ENCODE measurements around the gene BICRAL.
"Not testable (repeated sequence)": the region's sequence is repeated elsewhere in the genome, so short reads cannot be mapped to it uniquely, and the experiment has no call there.

The BICRAL gene

DNA sequence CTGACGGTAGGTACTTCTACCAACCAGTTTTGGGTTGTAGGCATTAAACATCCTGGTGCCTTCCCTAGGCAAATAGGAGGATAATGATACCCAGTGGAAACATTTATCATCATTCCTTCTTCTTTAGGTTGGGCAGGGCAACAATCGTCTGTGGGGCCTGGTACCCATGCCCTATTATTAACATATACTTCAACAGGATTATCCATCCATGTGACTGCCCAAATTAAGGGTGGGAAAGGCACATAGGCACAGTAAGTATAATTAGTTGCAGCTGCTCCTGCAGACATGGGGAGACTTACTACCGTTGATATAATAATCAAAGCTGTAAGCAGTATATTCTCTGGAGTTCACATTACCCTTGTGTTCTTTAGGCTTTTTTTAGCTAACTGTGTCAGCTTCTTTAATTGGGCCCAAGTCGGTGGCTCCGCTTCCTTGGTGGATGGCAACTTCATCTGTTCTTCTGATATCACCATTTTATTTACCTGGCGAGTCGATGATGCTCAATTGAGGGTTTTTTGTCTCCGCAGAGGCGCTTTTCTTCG, 114.4 kb downstream of the BICRAL start:
- H3K9ac ChIP-seq (ENCODE audit: insufficient read length), result no peak overlapping the region
- no peaks in the 10 kb centered on the region for H3K9me3 ChIP-seq (ENCODE audit: low read depth, low read length)
- H3K36me3 ChIP-seq (ENCODE audit: insufficient read depth, low read length), result no peaks in the 10 kb centered on the region
- DNase-seq (ENCODE audit: low read depth, low spot score), result no peak
- peak overlapping the region; percentile 31; the same call in 1 of the 2 replicates for H3K27ac ChIP-seq
- H3K4me3 ChIP-seq, result no peak overlapping the region
- TF ChIP-seq EZH2 (IDR thresholded peaks at IDR 0.05), result no peak
- TF ChIP-seq POLR2AphosphoS5 (IDR thresholded peaks at IDR 0.05; ENCODE audit: borderline replicate concordance, low read depth, low read length), result no peak
- no peak for TF ChIP-seq FOXP2 (optimal IDR thresholded peaks at IDR 0.05; ENCODE audit: control extremely low read depth, extremely low read length, insufficient read depth)

DNA sequence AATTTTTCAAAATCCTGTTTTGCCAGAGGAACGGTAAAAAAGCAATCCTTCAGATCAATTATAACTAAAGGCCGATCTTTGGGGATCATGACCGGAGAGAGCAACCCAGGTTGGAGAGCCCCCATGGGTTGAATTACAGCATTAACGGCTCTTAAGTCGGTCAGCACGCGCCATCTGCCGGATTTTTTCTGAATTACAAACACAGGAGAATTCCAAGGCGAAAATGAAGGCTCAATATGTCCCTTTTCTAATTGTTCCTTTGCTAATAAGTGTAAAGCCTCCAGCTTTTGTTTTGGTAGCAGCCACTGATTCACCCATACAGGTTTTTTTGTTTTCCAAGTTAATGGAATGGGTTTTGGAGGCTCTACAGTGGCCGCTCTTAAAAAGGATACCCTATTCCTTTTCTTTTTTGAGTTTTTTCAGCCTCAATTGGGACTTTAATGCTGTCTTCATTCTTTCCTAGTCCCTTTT, 117.1 kb downstream of the BICRAL start:
- H3K4me3 ChIP-seq, result peak overlapping the region; percentile 53
- TF ChIP-seq FOXP2 (optimal IDR thresholded peaks at IDR 0.05; ENCODE audit: control extremely low read depth, extremely low read length, insufficient read depth), result no peak
- no peak for TF ChIP-seq POLR2AphosphoS5 (IDR thresholded peaks at IDR 0.05; ENCODE audit: borderline replicate concordance, low read depth, low read length)
- TF ChIP-seq EZH2 (IDR thresholded peaks at IDR 0.05), result no peak
- DNase-seq (ENCODE audit: low read depth, low spot score), result no peak
- peak overlapping the region; percentile 75; the same call in 1 of the 2 replicates for H3K27ac ChIP-seq
- no peak overlapping the region for H3K9ac ChIP-seq (ENCODE audit: insufficient read length)
- H3K36me3 ChIP-seq (ENCODE audit: insufficient read depth, low read length), result no peaks in the 10 kb centered on the region
- no peaks in the 10 kb centered on the region for H3K9me3 ChIP-seq (ENCODE audit: low read depth, low read length)

DNA sequence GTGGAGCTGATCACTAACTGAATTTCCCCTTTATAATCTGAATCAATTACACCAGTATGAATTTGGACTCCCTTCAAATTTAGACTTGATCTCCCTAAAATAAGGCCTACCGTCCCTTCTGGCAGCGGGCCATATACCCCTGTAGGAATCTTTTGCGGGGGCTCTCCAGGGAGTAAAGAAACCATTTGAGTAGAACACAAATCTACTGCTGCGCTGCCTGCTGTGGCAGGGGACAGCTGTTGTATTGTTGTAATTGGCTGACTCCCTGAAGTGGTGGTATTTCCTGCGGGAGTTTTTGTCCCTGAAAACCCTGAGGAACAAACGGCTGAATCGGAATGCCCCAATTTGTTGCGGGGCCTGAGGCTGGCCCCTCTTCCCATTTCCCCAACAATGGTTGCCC, 118.0 kb downstream of the BICRAL start:
- H3K9me3 ChIP-seq (ENCODE audit: low read depth, low read length), result no peaks in the 10 kb centered on the region
- H3K9ac ChIP-seq (ENCODE audit: insufficient read length), result no peak overlapping the region
- H3K27ac ChIP-seq, result peak overlapping the region; percentile 31; the same call in 1 of the 2 replicates
- no peaks in the 10 kb centered on the region for H3K36me3 ChIP-seq (ENCODE audit: insufficient read depth, low read length)
- no peak for DNase-seq (ENCODE audit: low read depth, low spot score)
- peak overlapping the region; percentile 52 for H3K4me3 ChIP-seq
- TF ChIP-seq EZH2 (IDR thresholded peaks at IDR 0.05) (no peak), FOXP2 (optimal IDR thresholded peaks at IDR 0.05; ENCODE audit: control extremely low read depth, extremely low read length, insufficient read depth) (no peak)

DNA sequence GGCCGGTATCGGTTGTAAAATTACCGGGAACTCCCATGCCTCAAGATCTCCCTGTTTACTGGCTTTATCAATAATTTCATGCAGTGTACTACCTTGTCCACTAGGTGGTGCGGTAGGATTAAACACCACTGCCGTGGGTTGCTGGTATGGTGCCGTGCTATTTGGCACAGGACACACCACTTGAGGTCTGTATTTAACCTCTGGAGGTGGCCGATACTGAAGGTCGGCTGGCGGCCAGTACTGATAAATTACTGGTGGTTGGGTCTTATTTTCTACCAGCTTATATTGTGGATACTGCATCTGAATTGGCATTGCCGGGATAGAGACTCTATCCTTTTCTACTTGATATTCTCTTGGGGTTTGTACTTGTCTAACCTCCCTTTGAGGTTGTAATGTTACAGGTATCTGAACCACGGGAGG, 119.7 kb downstream of the BICRAL start:
- H3K27ac ChIP-seq, result no peak overlapping the region
- no peak overlapping the region for H3K9ac ChIP-seq (ENCODE audit: insufficient read length)
- DNase-seq (ENCODE audit: low read depth, low spot score), result no peak
- no peaks in the 10 kb centered on the region for H3K36me3 ChIP-seq (ENCODE audit: insufficient read depth, low read length)
- no peak for TF ChIP-seq POLR2AphosphoS5 (IDR thresholded peaks at IDR 0.05; ENCODE audit: borderline replicate concordance, low read depth, low read length)
- TF ChIP-seq EZH2 (IDR thresholded peaks at IDR 0.05), result no peak
- TF ChIP-seq FOXP2 (optimal IDR thresholded peaks at IDR 0.05; ENCODE audit: control extremely low read depth, extremely low read length, insufficient read depth), result no peak
- H3K9me3 ChIP-seq (ENCODE audit: low read depth, low read length), result no peaks in the 10 kb centered on the region
- peak overlapping the region; percentile 66 for H3K4me3 ChIP-seq

DNA sequence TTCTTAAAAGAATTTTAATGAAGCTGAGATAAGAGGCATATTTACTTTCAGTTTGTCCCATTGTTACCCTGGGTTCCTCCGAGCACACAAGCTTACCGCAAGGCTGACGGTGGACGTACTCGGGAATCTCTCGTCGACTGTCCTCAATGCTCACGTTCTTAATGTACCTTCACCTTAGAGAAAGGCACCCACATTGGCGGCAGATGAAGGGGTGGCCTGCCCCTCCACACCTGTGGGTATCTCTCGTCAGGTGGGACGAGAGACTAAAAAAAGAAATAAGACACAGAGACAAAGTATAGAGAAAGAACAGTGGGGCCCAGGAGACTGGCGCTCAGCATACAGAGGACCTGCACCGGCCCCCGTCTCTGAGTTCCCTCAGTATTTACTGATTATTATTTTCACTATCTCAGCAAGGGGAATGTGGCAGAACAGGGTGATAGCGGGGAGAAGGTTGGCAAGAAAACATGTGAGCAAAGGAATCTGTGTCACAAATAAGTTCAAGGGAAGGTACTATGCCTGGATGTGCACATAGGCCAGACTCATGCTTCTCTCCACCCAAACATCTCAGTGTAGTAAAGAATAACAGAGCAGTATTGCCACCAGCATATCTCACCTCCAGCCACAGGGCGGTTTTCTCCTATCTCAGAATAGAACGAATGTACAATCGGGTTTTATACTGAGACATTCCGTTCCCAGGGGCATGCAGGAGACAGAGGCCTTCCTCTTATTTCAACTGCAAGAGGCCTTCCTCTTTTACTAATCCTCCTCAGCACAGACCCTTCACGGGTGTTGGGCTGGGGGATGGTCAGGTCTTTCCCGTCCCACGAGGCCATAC, 120.8 kb downstream of the BICRAL start:
- H3K27ac ChIP-seq; H3K36me3 ChIP-seq (ENCODE audit: insufficient read depth, low read length); H3K9me3 ChIP-seq (ENCODE audit: low read depth, low read length); H3K9ac ChIP-seq (ENCODE audit: insufficient read length); H3K4me3 ChIP-seq; DNase-seq (ENCODE audit: low read depth, low spot score): not testable (repeated sequence)

DNA sequence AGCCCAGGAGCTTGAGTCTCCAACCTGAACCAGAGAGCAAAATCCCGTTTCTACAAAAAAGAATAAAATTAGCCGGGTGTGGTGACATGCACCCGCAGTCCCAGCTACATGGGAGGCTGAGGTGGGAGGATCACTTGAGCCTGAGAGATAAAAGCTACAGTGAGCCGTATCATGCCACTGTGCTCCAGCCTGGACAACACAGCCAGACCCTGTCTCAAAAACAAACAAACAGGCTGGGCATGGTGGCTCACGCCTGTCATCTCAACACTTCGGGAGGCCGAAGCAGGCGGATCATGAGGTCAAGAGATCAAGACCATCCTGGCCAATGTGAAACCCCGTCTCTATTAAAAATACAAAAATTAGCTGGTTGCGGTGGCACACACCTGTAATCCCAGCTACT, 122.6 kb downstream of the BICRAL start:
- Histone ChIP-seq H3K36me3 (ENCODE audit: insufficient read depth, low read length) (no peaks in the 10 kb centered on the region), H3K4me3 (no peak overlapping the region), H3K9me3 (ENCODE audit: low read depth, low read length) (no peaks in the 10 kb centered on the region), H3K9ac (ENCODE audit: insufficient read length) (no peak overlapping the region), H3K27ac (no peak overlapping the region)
- DNase-seq (ENCODE audit: low read depth, low spot score), result no peak
- no peak for TF ChIP-seq EZH2 (IDR thresholded peaks at IDR 0.05)
- TF ChIP-seq POLR2AphosphoS5 (IDR thresholded peaks at IDR 0.05; ENCODE audit: borderline replicate concordance, low read depth, low read length), result no peak
- TF ChIP-seq FOXP2 (optimal IDR thresholded peaks at IDR 0.05; ENCODE audit: control extremely low read depth, extremely low read length, insufficient read depth), result no peak

DNA sequence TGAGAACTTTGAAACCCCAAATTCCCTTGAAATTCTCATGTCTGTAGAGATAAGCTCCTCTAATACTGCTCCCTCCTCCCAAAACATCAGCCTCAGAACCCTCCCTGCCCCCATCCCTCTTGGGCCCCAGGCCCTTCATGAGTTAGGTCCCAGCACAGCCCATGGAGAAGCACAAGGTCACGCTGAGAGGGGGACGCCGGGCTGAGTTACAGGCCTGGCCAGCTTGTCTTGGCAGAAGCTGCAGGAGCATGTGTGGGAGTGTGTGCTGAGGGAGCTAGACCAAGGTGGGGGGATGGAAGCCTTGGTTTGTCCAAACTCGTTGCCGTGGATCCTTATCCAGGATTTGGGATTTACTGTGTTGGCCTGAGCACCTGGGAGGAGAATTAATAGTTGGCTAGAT, 125.5 kb downstream of the BICRAL start:
- H3K4me3 ChIP-seq, result no peak overlapping the region
- no peak for DNase-seq (ENCODE audit: low read depth, low spot score)
- H3K9ac ChIP-seq (ENCODE audit: insufficient read length), result no peak overlapping the region
- TF ChIP-seq POLR2AphosphoS5 (IDR thresholded peaks at IDR 0.05; ENCODE audit: borderline replicate concordance, low read depth, low read length) (no peak), EZH2 (IDR thresholded peaks at IDR 0.05) (no peak), FOXP2 (optimal IDR thresholded peaks at IDR 0.05; ENCODE audit: control extremely low read depth, extremely low read length, insufficient read depth) (no peak)
- no peaks in the 10 kb centered on the region for H3K9me3 ChIP-seq (ENCODE audit: low read depth, low read length)
- no peak overlapping the region for H3K27ac ChIP-seq
- H3K36me3 ChIP-seq (ENCODE audit: insufficient read depth, low read length), result no peaks in the 10 kb centered on the region

DNA sequence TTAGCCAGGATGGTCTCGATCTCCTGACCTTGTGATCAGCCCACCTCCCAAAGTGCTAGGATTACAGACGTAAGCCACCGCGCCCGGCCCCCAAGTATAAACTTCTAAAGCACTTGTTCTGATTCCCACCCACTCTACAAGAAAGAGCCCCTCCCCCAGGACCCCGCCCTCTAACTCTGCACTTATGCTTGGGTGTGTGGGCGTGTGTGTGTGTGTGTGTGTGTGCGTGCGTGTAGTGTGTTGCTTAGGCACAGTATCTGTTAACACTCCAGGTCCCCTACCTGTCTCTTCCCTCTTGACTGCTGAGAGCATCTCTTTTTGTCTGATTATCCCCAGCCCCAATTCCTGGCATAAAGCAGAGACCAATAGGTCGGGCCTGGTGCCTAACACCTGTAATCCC, 128.0 kb downstream of the BICRAL start:
- TF ChIP-seq POLR2AphosphoS5 (IDR thresholded peaks at IDR 0.05; ENCODE audit: borderline replicate concordance, low read depth, low read length) (no peak), EZH2 (IDR thresholded peaks at IDR 0.05) (no peak), FOXP2 (optimal IDR thresholded peaks at IDR 0.05; ENCODE audit: control extremely low read depth, extremely low read length, insufficient read depth) (no peak)
- H3K9me3 ChIP-seq (ENCODE audit: low read depth, low read length), result no peaks in the 10 kb centered on the region
- no peak for DNase-seq (ENCODE audit: low read depth, low spot score)
- H3K9ac ChIP-seq (ENCODE audit: insufficient read length), result no peak overlapping the region
- H3K27ac ChIP-seq, result no peak overlapping the region
- H3K4me3 ChIP-seq, result no peak overlapping the region
- H3K36me3 ChIP-seq (ENCODE audit: insufficient read depth, low read length), result no peaks in the 10 kb centered on the region

All from SK-N-MC (cell line).